SK-N-SH treated with all-trans-retinoic acid at 6 μM for 48 hours (cell line): ENCODE results near the gene KCNK3.
A peak's percentile ranks its signal among the peaks of the same experiment; 100 is the strongest.

ENCODE experiments used
- ATAC-seq: fragments of 200-7000 bp; cut with Tn5 transposase; 3 replicates; pipeline ENCODE4 v1.9.1; 2020; ENCODE audit warnings: mild to moderate bottlenecking, moderate library complexity
- BACH2 ChIP-seq: fragments of 250-450 bp; sonication (Bioruptor Pico); IDR thresholded peaks from 2 replicates; pipeline ENCODE4 v1.9.0; 2021; ENCODE audit warnings: mild to moderate bottlenecking, borderline replicate concordance
- CSDC2 ChIP-seq: fragments of 250-450 bp; sonication (Bioruptor Pico); IDR thresholded peaks from 2 replicates; pipeline ENCODE4 v1.5.0; 2020; ENCODE audit warnings: mild to moderate bottlenecking, moderate library complexity
- CSRNP3 ChIP-seq: fragments of 250-450 bp; sonication (Bioruptor Pico); IDR thresholded peaks from 2 replicates; pipeline ENCODE4 v1.5.1; 2021; ENCODE audit warnings: mild to moderate bottlenecking, moderate library complexity
- ISL1 ChIP-seq: fragments of 250-450 bp; sonication (Bioruptor Pico); IDR thresholded peaks from 2 replicates; pipeline ENCODE4 v2.1.2; 2022; ENCODE audit warnings: mild to moderate bottlenecking, moderate library complexity
- OSR1 ChIP-seq: fragments of 250-450 bp; sonication (Bioruptor Pico); IDR thresholded peaks from 2 replicates; pipeline ENCODE4 v1.8.0; 2022; ENCODE audit warnings: moderate library complexity, mild to moderate bottlenecking, inconsistent platforms
- PATZ1 ChIP-seq: fragments of 250-450 bp; sonication (Bioruptor Pico); IDR thresholded peaks from 2 replicates; pipeline ENCODE4 v1.8.0; 2020; ENCODE audit warnings: mild to moderate bottlenecking, moderate library complexity, borderline replicate concordance
- PPARA ChIP-seq: fragments of 250-450 bp; sonication (Bioruptor Pico); IDR thresholded peaks from 2 replicates; pipeline ENCODE4 v1.5.0; 2020; ENCODE audit warnings: mild to moderate bottlenecking, borderline replicate concordance
- RARB ChIP-seq: fragments of 250-450 bp; sonication (Bioruptor Pico); IDR thresholded peaks from 2 replicates; pipeline ENCODE4 v1.8.0; 2021; ENCODE audit warnings: mild to moderate bottlenecking, moderate library complexity
- TCF4 ChIP-seq: fragments of 250-450 bp; sonication (Bioruptor Pico); IDR thresholded peaks from 2 replicates; pipeline ENCODE4 v1.8.0; 2021; ENCODE audit warnings: mild to moderate bottlenecking, moderate library complexity, borderline replicate concordance
- TOX ChIP-seq: fragments of 250-450 bp; sonication (Bioruptor Pico); IDR thresholded peaks from 2 replicates; pipeline ENCODE4 v1.8.0; 2021; ENCODE audit warnings: mild to moderate bottlenecking, moderate library complexity, borderline replicate concordance
- TSHZ2 ChIP-seq: fragments of 250-450 bp; sonication (Bioruptor Pico); IDR thresholded peaks from 2 replicates; pipeline ENCODE4 v1.5.0; 2020; ENCODE audit warnings: mild to moderate bottlenecking, moderate library complexity
- ZFP3 ChIP-seq: fragments of 250-450 bp; sonication (Bioruptor Pico); IDR thresholded peaks from 2 replicates; pipeline ENCODE4 v1.5.0; 2020; ENCODE audit warnings: mild to moderate bottlenecking, moderate library complexity
- ZNF8 ChIP-seq: fragments of 450-650 bp; formaldehyde crosslinking; IDR thresholded peaks from 2 replicates; pipeline ENCODE4 v1.5.0; 2020; ENCODE audit warnings: mild to moderate bottlenecking, moderate library complexity
- TF ChIP-seq, protein P1 (sequence below): fragments of 250-450 bp; sonication (Bioruptor Pico); IDR thresholded peaks from 2 replicates; pipeline ENCODE4 v1.5.1; 2020; ENCODE audit warnings: low read depth, mild to moderate bottlenecking, moderate library complexity

The KCNK3 gene

GRCh38 chr2:26717362-26717761 lies 24.8 kb downstream of the KCNK3 start:
- ATAC-seq: no peak
- TF ChIP-seq TCF4 (CRISPR knock-in tag) (peak; percentile 73; the same call in 1 of the 2 replicates), RARB (CRISPR knock-in tag) (no peak), OSR1 (no peak), ISL1 (CRISPR knock-in tag) (no peak), BACH2 (CRISPR knock-in tag) (no peak), CSDC2 (CRISPR knock-in tag) (no peak), ZFP3 (no peak), TOX (CRISPR knock-in tag) (no peak), TSHZ2 (0 out of 2 replicates have a peak, but pooled peaks have one; percentile 20), ZNF8 (CRISPR knock-in tag) (no peak), PPARA (CRISPR knock-in tag) (no peak), PATZ1 (CRISPR knock-in tag) (no peak), CSRNP3 (CRISPR knock-in tag) (no peak)
- TF ChIP-seq, protein P1, sequence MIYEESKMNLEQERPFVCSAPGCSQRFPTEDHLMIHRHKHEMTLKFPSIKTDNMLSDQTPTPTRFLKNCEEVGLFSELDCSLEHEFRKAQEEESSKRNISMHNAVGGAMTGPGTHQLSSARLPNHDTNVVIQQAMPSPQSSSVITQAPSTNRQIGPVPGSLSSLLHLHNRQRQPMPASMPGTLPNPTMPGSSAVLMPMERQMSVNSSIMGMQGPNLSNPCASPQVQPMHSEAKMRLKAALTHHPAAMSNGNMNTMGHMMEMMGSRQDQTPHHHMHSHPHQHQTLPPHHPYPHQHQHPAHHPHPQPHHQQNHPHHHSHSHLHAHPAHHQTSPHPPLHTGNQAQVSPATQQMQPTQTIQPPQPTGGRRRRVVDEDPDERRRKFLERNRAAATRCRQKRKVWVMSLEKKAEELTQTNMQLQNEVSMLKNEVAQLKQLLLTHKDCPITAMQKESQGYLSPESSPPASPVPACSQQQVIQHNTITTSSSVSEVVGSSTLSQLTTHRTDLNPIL (CRISPR knock-in tag): no peak

GRCh38 chr2:26718949-26719686 lies 26.6 kb downstream of the KCNK3 start:
- ATAC-seq: no peak
- TF ChIP-seq ZFP3 (peak; percentile 88), ZNF8 (CRISPR knock-in tag) (no peak)

- no peak for TF ChIP-seq TCF4 (CRISPR knock-in tag)
- no peak for TF ChIP-seq PATZ1 (CRISPR knock-in tag)
- TF ChIP-seq CSDC2 (CRISPR knock-in tag): no peak
- peak; percentile 72 for ATAC-seq
Measured at GRCh38 chr2:26720322-26721114, 28.0 kb downstream of the KCNK3 start.
